ENCODE data around the gene SUPT20HL1.
"Not testable (repeated sequence)": the region's sequence is repeated elsewhere in the genome, so short reads cannot be mapped to it uniquely, and the experiment has no call there.

SUPT20HL1 gene

GRCh38 chrX:24364326-24364725 is 3.9 kb downstream of the SUPT20HL1 start:
- Histone ChIP-seq H3K56ac (ENCODE audit: low read length) (no peak overlapping the region), H3K9ac (ENCODE audit: low read length) (no peak overlapping the region), H3K18ac (ENCODE audit: low read length) (no peak overlapping the region), H4K8ac (ENCODE audit: low read depth, low read length) (no peak overlapping the region), H2BK5ac (ENCODE audit: low read length) (no peak overlapping the region), H3K4ac (ENCODE audit: low read depth, low read length) (no peak overlapping the region), H3K27ac (ENCODE audit: low read depth, low read length) (no peak overlapping the region), H2BK120ac (ENCODE audit: low read depth, low read length) (no peak overlapping the region), H3K23ac (ENCODE audit: low read length) (no peak overlapping the region), H2BK15ac (replicated peaks; ENCODE audit: low read depth) (no peak overlapping the region), H3K4me1 (ENCODE audit: control insufficient read depth, low read depth, low read length) (no peaks in the 10 kb centered on the region), H3K4me2 (ENCODE audit: low read length) (no peak overlapping the region), H3K36me3 (ENCODE audit: control insufficient read depth, insufficient read depth, low read length) (no peaks in the 10 kb centered on the region), H2AK5ac (ENCODE audit: low read length) (no peak overlapping the region), H4K5ac (ENCODE audit: low read length) (no peak overlapping the region), H3K79me1 (ENCODE audit: low read length) (no peaks in the 10 kb centered on the region), H3K4me3 (ENCODE audit: low read length) (no peak overlapping the region), H3K27me3 (ENCODE audit: insufficient read depth, low read length, poor library complexity) (no peaks in the 10 kb centered on the region), H3K79me2 (ENCODE audit: control insufficient read depth, insufficient read depth, low read length) (no peaks in the 10 kb centered on the region)
- no CpG with 5 or more reads among the region's 5 CpGs for WGBS (ENCODE audit: extremely low coverage, insufficient coverage, low lambda C conversion rate)
- no peak for DNase-seq

- no peak overlapping the region for H3K4me3 ChIP-seq (ENCODE audit: low read length)
- H4K5ac ChIP-seq (ENCODE audit: low read length): no peak overlapping the region
- H4K8ac ChIP-seq (ENCODE audit: low read depth, low read length): no peak overlapping the region
- H2BK5ac ChIP-seq (ENCODE audit: low read length): no peak overlapping the region
- H3K27me3 ChIP-seq (ENCODE audit: insufficient read depth, low read length, poor library complexity): no peaks in the 10 kb centered on the region
- WGBS (ENCODE audit: extremely low coverage, insufficient coverage, low lambda C conversion rate): no CpG with 5 or more reads among the region's 14 CpGs
- H3K23ac ChIP-seq (ENCODE audit: low read length): no peak overlapping the region
- H3K4ac ChIP-seq (ENCODE audit: low read depth, low read length): no peak overlapping the region
- H3K18ac ChIP-seq (ENCODE audit: low read length): no peak overlapping the region
- no peaks in the 10 kb centered on the region for H3K79me1 ChIP-seq (ENCODE audit: low read length)
- H3K27ac ChIP-seq (ENCODE audit: low read depth, low read length): no peak overlapping the region
- H3K56ac ChIP-seq (ENCODE audit: low read length): no peak overlapping the region
- H3K36me3 ChIP-seq (ENCODE audit: control insufficient read depth, insufficient read depth, low read length): no peaks in the 10 kb centered on the region
- H2BK15ac ChIP-seq (replicated peaks; ENCODE audit: low read depth): no peak overlapping the region
- H2BK120ac ChIP-seq (ENCODE audit: low read depth, low read length): no peak overlapping the region
- no peaks in the 10 kb centered on the region for H3K79me2 ChIP-seq (ENCODE audit: control insufficient read depth, insufficient read depth, low read length)
- no peak for DNase-seq
- H3K9ac ChIP-seq (ENCODE audit: low read length): no peak overlapping the region
- no peak overlapping the region for H2AK5ac ChIP-seq (ENCODE audit: low read length)
- no peaks in the 10 kb centered on the region for H3K4me1 ChIP-seq (ENCODE audit: control insufficient read depth, low read depth, low read length)
- no peak overlapping the region for H3K4me2 ChIP-seq (ENCODE audit: low read length)
Observed at GRCh38 chrX:24364851-24365538, 4.6 kb downstream of the SUPT20HL1 start.

DNA sequence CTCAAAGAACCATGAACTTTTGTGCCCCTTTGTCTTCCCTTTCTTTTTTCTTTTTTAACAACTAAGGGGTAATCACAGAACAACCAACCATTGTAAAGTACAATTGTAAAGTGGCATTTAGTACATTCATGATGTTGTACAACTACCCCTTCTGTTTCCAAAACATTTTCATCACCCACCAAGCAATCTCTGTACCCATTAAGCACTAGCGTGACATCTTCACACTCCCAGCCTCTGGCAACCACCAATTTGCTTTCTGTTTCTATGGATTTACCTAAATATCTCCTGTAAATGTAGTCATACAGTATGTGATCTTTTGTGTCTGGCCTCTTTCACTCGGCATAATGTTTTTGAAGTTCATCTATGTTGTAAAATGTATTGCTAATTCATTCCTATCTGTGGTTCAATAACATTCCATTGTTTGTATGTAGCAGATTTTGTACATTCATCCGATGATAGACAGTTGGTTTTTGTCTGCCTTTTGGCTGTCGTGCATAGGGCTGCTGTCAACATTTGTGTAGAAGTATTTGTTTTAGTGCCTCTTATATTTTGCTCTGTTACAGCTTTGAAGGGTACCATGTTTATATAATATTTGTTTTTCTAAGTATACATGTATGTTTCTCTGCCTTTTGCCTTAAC is 6.4 kb downstream of the SUPT20HL1 start:
- not testable (repeated sequence) for DNase-seq; H3K27ac ChIP-seq (ENCODE audit: low read depth, low read length); H2BK120ac ChIP-seq (ENCODE audit: low read depth, low read length); H3K79me2 ChIP-seq (ENCODE audit: control insufficient read depth, insufficient read depth, low read length); H4K8ac ChIP-seq (ENCODE audit: low read depth, low read length); H3K18ac ChIP-seq (ENCODE audit: low read length); H2BK5ac ChIP-seq (ENCODE audit: low read length); H2BK15ac ChIP-seq (replicated peaks; ENCODE audit: low read depth); H4K5ac ChIP-seq (ENCODE audit: low read length); H3K4me2 ChIP-seq (ENCODE audit: low read length); H3K23ac ChIP-seq (ENCODE audit: low read length); H3K79me1 ChIP-seq (ENCODE audit: low read length); H3K36me3 ChIP-seq (ENCODE audit: control insufficient read depth, insufficient read depth, low read length); H3K4ac ChIP-seq (ENCODE audit: low read depth, low read length); H3K9ac ChIP-seq (ENCODE audit: low read length); H3K4me1 ChIP-seq (ENCODE audit: control insufficient read depth, low read depth, low read length); H3K27me3 ChIP-seq (ENCODE audit: insufficient read depth, low read length, poor library complexity); H3K4me3 ChIP-seq (ENCODE audit: low read length); H3K56ac ChIP-seq (ENCODE audit: low read length); H2AK5ac ChIP-seq (ENCODE audit: low read length)
- WGBS (ENCODE audit: extremely low coverage, insufficient coverage, low lambda C conversion rate): no CpG with 5 or more reads among the region's 4 CpGs

DNA sequence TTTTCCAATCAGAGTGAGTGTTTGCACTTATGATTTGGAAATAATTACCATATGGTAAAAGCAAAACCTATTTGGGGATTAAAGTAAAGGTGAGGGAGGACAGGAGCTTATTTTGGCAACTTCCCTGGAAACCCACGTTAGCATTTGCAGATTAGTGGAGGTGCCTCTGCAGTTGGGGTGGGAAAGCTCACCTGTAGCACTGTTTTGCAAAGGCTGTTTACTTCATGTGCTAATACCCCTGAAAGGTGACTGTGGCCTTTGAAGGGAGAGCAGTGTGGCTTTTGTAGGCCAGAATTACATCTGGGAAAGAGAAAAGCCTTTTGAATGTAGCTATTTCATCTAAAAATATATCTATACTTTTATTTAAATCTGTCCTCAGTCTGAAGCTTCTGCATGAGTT is 9.4 kb downstream of the SUPT20HL1 start:
- no CpG with 5 or more reads among the region's 1 CpG for WGBS (ENCODE audit: extremely low coverage, insufficient coverage, low lambda C conversion rate)
- H2AK5ac ChIP-seq (ENCODE audit: low read length): no peak overlapping the region
- no peak overlapping the region for H3K4ac ChIP-seq (ENCODE audit: low read depth, low read length)
- H3K27ac ChIP-seq (ENCODE audit: low read depth, low read length): no peak overlapping the region
- H3K56ac ChIP-seq (ENCODE audit: low read length): no peak overlapping the region
- no peak for DNase-seq
- H3K27me3 ChIP-seq (ENCODE audit: insufficient read depth, low read length, poor library complexity): no peaks in the 10 kb centered on the region
- no peak overlapping the region for H4K5ac ChIP-seq (ENCODE audit: low read length)
- H3K4me2 ChIP-seq (ENCODE audit: low read length): no peak overlapping the region
- H3K4me3 ChIP-seq (ENCODE audit: low read length): no peak overlapping the region
- H3K79me1 ChIP-seq (ENCODE audit: low read length): no peaks in the 10 kb centered on the region
- no peak overlapping the region for H4K8ac ChIP-seq (ENCODE audit: low read depth, low read length)
- no peaks in the 10 kb centered on the region for H3K79me2 ChIP-seq (ENCODE audit: control insufficient read depth, insufficient read depth, low read length)
- no peak overlapping the region for H3K18ac ChIP-seq (ENCODE audit: low read length)
- H3K4me1 ChIP-seq (ENCODE audit: control insufficient read depth, low read depth, low read length): peaks cover 1% of the 10 kb centered on the region
- H3K36me3 ChIP-seq (ENCODE audit: control insufficient read depth, insufficient read depth, low read length): no peaks in the 10 kb centered on the region
- no peak overlapping the region for H2BK5ac ChIP-seq (ENCODE audit: low read length)
- H3K23ac ChIP-seq (ENCODE audit: low read length): no peak overlapping the region
- no peak overlapping the region for H2BK120ac ChIP-seq (ENCODE audit: low read depth, low read length)
- no peak overlapping the region for H2BK15ac ChIP-seq (replicated peaks; ENCODE audit: low read depth)
- no peak overlapping the region for H3K9ac ChIP-seq (ENCODE audit: low read length)

DNA sequence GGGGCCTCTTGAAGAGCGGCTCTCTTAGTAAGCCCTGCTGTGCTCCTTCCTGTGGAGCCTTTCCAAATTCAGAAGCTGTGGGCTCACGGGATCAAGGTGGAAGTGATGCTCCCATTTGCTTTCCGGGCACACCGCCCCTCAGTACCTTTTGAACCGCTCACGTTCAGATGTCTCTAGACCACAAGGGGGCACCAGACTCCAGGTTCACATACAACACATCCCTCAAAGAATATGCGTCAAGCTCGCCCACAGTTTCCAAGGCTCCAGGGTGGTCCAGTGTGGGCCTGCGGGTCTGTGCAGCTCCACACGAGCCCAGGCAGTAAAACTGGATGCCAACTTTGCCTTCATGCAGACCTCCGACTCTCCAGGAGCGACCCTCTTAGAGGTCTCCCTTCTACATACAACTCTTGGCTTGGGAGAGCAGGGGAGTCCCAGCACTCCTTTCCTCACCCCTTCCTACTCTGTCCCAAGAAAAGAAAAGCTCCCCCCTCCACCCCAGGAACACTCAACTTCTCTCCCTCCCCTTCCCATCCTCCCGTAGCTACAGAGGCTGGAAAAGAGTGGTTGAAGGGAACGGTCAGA is 11.0 kb downstream of the SUPT20HL1 start:
- H3K27me3 ChIP-seq (ENCODE audit: insufficient read depth, low read length, poor library complexity): no peaks in the 10 kb centered on the region
- H3K4me2 ChIP-seq (ENCODE audit: low read length): peak overlapping the region; percentile 34
- no peak overlapping the region for H3K27ac ChIP-seq (ENCODE audit: low read depth, low read length)
- H2BK15ac ChIP-seq (replicated peaks; ENCODE audit: low read depth): no peak overlapping the region
- no peaks in the 10 kb centered on the region for H3K36me3 ChIP-seq (ENCODE audit: control insufficient read depth, insufficient read depth, low read length)
- WGBS (ENCODE audit: extremely low coverage, insufficient coverage, low lambda C conversion rate): no CpG with 5 or more reads among the region's 14 CpGs
- no peak overlapping the region for H2AK5ac ChIP-seq (ENCODE audit: low read length)
- H3K56ac ChIP-seq (ENCODE audit: low read length): no peak overlapping the region
- no peak overlapping the region for H3K23ac ChIP-seq (ENCODE audit: low read length)
- no peak overlapping the region for H3K4me3 ChIP-seq (ENCODE audit: low read length)
- H3K18ac ChIP-seq (ENCODE audit: low read length): no peak overlapping the region
- no peak overlapping the region for H2BK5ac ChIP-seq (ENCODE audit: low read length)
- no peak overlapping the region for H4K8ac ChIP-seq (ENCODE audit: low read depth, low read length)
- H3K79me2 ChIP-seq (ENCODE audit: control insufficient read depth, insufficient read depth, low read length): no peaks in the 10 kb centered on the region
- peaks cover 1% of the 10 kb centered on the region for H3K4me1 ChIP-seq (ENCODE audit: control insufficient read depth, low read depth, low read length)
- DNase-seq: peak; percentile 78
- no peak overlapping the region for H3K9ac ChIP-seq (ENCODE audit: low read length)
- no peak overlapping the region for H4K5ac ChIP-seq (ENCODE audit: low read length)
- H2BK120ac ChIP-seq (ENCODE audit: low read depth, low read length): no peak overlapping the region
- H3K4ac ChIP-seq (ENCODE audit: low read depth, low read length): no peak overlapping the region
- H3K79me1 ChIP-seq (ENCODE audit: low read length): no peaks in the 10 kb centered on the region

Measured in mesendoderm (in vitro differentiated cells).